ENCODE results near the gene FOXP1.

The FOXP1 gene

DNA sequence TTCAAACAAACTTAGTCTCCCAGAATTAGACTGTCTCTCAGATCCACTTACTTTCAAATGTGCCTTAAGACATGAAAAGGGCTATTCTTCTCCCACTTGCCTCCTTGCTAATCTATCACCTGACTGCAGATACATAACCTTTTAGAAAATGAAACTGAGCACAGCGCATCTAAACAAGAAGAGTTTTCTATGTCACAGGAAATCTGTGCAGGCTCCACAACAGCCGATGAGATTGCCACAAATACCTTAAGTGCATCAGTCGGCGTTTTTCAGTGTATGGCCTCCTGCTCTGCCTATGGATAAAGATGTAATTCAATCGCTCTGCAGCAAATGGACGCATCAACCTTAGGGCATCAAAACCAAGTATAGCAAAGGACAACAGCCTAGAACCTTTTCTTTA is 544.2 kb downstream of the FOXP1 start:
- Histone ChIP-seq H3K27me3 (ENCODE audit: control insufficient read depth in 1 of 2, insufficient read depth in 2 of 2, low read length in 2 of 2) (no peaks in the 10 kb centered on the region), H3K27ac (ENCODE audit: low read length) (no peak overlapping the region), H3K36me3 (ENCODE audit: control insufficient read depth in 2 of 2, insufficient read depth in 2 of 2, low read length in 2 of 2) (peaks cover 31 to 32% of the 10 kb centered on the region in 2 donors), H3K9ac (ENCODE audit: low read length in 2 of 2) (no peak overlapping the region), H3K4me1 (ENCODE audit: control insufficient read depth, insufficient read depth, low read length) (peaks cover 27% of the 10 kb centered on the region), H3K9me3 (ENCODE audit: control insufficient read depth in 2 of 2, low read length in 2 of 2) (no peaks in the 10 kb centered on the region), H3K4me3 (ENCODE audit: low read length in 2 of 2) (no peak overlapping the region)

DNA sequence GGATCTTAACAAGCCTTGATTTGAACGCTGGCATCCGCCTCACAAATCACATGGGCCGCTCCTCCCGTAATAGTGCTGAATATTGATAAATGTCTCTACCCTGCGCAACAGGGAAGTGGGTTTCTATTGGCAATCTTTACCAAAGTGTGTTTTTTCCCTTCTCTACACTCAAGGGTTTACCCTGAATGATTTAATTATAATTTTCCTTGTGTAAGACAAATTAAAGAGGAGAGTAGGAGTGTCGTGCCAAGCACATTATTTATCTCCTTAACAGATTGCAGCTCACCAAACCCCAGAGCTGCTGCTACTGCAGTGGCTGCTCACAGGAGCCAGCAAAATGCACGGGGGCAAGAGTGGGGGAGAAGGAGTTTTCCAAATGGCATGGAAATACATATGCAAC is 545.8 kb downstream of the FOXP1 start:
- H3K4me3 ChIP-seq (ENCODE audit: low read length in 2 of 2) = no peak overlapping the region
- H3K27me3 ChIP-seq (ENCODE audit: control insufficient read depth in 1 of 2, insufficient read depth in 2 of 2, low read length in 2 of 2) = no peaks in the 10 kb centered on the region
- peaks cover 33% of the 10 kb centered on the region for H3K4me1 ChIP-seq (ENCODE audit: control insufficient read depth, insufficient read depth, low read length)
- peak overlapping the region in 1 of 2 donors; percentile 21 for H3K9ac ChIP-seq (ENCODE audit: low read length in 2 of 2)
- H3K9me3 ChIP-seq (ENCODE audit: control insufficient read depth in 2 of 2, low read length in 2 of 2) = no peaks in the 10 kb centered on the region
- peaks cover 33 to 34% of the 10 kb centered on the region in 2 donors for H3K36me3 ChIP-seq (ENCODE audit: control insufficient read depth in 2 of 2, insufficient read depth in 2 of 2, low read length in 2 of 2)
- H3K27ac ChIP-seq (ENCODE audit: low read length) = peak overlapping the region; percentile 46

DNA sequence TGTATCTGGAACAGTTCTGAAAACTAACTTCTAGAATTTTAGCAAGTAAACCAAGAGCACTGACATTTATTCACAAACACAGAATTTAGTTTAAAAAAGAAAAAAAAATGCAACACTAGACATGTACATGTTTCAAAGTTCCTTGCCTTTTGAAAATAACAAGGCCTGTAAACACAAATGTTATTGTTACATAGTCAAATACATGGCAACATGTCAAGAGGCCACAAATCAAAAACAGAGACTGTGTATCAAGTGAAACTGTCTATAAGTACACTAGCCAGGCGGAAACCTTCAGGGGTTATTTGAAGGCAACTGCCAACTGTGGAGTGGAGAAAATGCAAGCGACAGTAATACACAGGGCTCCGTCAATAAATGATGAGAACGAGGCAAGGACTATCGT is 547.6 kb downstream of the FOXP1 start:
- Histone ChIP-seq H3K36me3 (ENCODE audit: control insufficient read depth in 2 of 2, insufficient read depth in 2 of 2, low read length in 2 of 2) (peaks cover 25 to 29% of the 10 kb centered on the region in 2 donors), H3K4me1 (ENCODE audit: control insufficient read depth, insufficient read depth, low read length) (peaks cover 42% of the 10 kb centered on the region), H3K9me3 (ENCODE audit: control insufficient read depth in 2 of 2, low read length in 2 of 2) (no peaks in the 10 kb centered on the region), H3K27ac (ENCODE audit: low read length) (peak overlapping the region; percentile 32), H3K9ac (ENCODE audit: low read length in 2 of 2) (no peak overlapping the region), H3K27me3 (ENCODE audit: control insufficient read depth in 1 of 2, insufficient read depth in 2 of 2, low read length in 2 of 2) (no peaks in the 10 kb centered on the region), H3K4me3 (ENCODE audit: low read length in 2 of 2) (no peak overlapping the region)

- peaks cover 46% of the 10 kb centered on the region for H3K4me1 ChIP-seq (ENCODE audit: control insufficient read depth, insufficient read depth, low read length)
- no peaks in the 10 kb centered on the region for H3K9me3 ChIP-seq (ENCODE audit: control insufficient read depth in 2 of 2, low read length in 2 of 2)
- peak overlapping the region; percentile 32 for H3K27ac ChIP-seq (ENCODE audit: low read length)
- peak overlapping the region in 1 of 2 donors; percentile 4 for H3K4me3 ChIP-seq (ENCODE audit: low read length in 2 of 2)
- H3K36me3 ChIP-seq (ENCODE audit: control insufficient read depth in 2 of 2, insufficient read depth in 2 of 2, low read length in 2 of 2) = peaks cover 22 to 23% of the 10 kb centered on the region in 2 donors
- H3K27me3 ChIP-seq (ENCODE audit: control insufficient read depth in 1 of 2, insufficient read depth in 2 of 2, low read length in 2 of 2) = no peaks in the 10 kb centered on the region
- H3K9ac ChIP-seq (ENCODE audit: low read length in 2 of 2) = no peak overlapping the region
Observed at GRCh38 chr3:71035314-71035713, 548.2 kb downstream of the FOXP1 start.

DNA sequence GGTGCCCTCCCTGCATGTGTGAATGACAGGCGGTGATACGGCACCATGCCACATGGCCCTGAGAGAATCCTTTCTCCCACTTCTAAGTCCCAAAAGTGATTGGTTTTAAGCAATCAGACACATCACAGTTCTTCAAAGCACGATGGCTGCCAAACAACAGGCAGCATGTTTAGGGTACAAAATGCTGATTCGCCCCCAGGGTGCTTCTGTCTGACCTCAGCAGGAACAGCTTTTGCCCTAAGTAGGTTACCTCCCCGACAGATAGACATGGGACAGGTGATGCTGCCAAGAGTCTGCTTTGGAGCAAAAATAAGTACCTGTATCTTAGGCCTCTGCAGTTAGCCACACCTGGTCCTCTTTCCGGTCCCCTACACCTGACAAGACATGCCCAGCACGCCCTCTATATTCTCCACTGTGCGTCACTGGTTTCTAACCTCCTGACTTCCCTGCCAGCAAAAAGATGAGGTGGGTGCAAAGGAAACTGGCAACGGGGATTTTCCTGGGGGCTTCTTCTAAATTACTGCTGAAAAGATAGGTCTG is 549.8 kb downstream of the FOXP1 start:
- peaks cover 15 to 28% of the 10 kb centered on the region in 2 donors for H3K36me3 ChIP-seq (ENCODE audit: control insufficient read depth in 2 of 2, insufficient read depth in 2 of 2, low read length in 2 of 2)

GRCh38 chr3:71031914-71032521 is 551.5 kb downstream of the FOXP1 start:
- Histone ChIP-seq H3K4me3 (ENCODE audit: low read length in 2 of 2) (peak overlapping the region in 1 of 2 donors; percentile 8), H3K27ac (ENCODE audit: low read length) (peak overlapping the region; percentile 37), H3K36me3 (ENCODE audit: control insufficient read depth in 2 of 2, insufficient read depth in 2 of 2, low read length in 2 of 2) (peaks cover 15 to 23% of the 10 kb centered on the region in 2 donors), H3K27me3 (ENCODE audit: control insufficient read depth in 1 of 2, insufficient read depth in 2 of 2, low read length in 2 of 2) (no peaks in the 10 kb centered on the region), H3K9me3 (ENCODE audit: control insufficient read depth in 2 of 2, low read length in 2 of 2) (no peaks in the 10 kb centered on the region), H3K4me1 (ENCODE audit: control insufficient read depth, insufficient read depth, low read length) (peaks cover 33% of the 10 kb centered on the region), H3K9ac (ENCODE audit: low read length in 2 of 2) (no peak overlapping the region)

More for the DNA sequence above, 549.8 kb downstream of the FOXP1 start:
- Histone ChIP-seq H3K4me3 (ENCODE audit: low read length in 2 of 2) (no peak overlapping the region), H3K9me3 (ENCODE audit: control insufficient read depth in 2 of 2, low read length in 2 of 2) (no peaks in the 10 kb centered on the region), H3K9ac (ENCODE audit: low read length in 2 of 2) (no peak overlapping the region), H3K27ac (ENCODE audit: low read length) (peak overlapping the region; percentile 37), H3K4me1 (ENCODE audit: control insufficient read depth, insufficient read depth, low read length) (peaks cover 49% of the 10 kb centered on the region), H3K27me3 (ENCODE audit: control insufficient read depth in 1 of 2, insufficient read depth in 2 of 2, low read length in 2 of 2) (no peaks in the 10 kb centered on the region)

DNA sequence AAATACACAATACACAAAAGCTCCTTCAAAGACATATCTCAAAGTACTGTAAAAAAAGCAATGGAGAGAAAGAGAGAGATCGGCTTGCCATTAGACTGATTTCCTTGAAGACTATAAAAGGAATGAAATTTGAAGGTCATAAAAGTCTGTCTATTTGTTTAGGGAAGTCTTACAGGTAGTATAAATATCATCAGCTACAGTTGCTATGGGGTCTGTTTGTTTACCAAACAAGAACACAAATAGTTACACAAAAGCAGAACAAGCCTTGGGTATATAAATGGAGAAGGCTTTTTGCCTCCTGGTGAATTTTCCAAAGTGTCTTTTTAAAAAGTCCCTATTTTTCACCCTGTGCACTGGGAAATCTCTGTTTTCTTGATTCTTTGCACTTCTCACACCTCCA is 552.3 kb downstream of the FOXP1 start:
- Histone ChIP-seq H3K9ac (ENCODE audit: low read length in 2 of 2) (no peak overlapping the region), H3K27ac (ENCODE audit: low read length) (peak overlapping the region; percentile 3), H3K4me3 (ENCODE audit: low read length in 2 of 2) (no peak overlapping the region), H3K27me3 (ENCODE audit: control insufficient read depth in 1 of 2, insufficient read depth in 2 of 2, low read length in 2 of 2) (no peaks in the 10 kb centered on the region), H3K9me3 (ENCODE audit: control insufficient read depth in 2 of 2, low read length in 2 of 2) (no peaks in the 10 kb centered on the region), H3K4me1 (ENCODE audit: control insufficient read depth, insufficient read depth, low read length) (peaks cover 39% of the 10 kb centered on the region), H3K36me3 (ENCODE audit: control insufficient read depth in 2 of 2, insufficient read depth in 2 of 2, low read length in 2 of 2) (peaks cover 15 to 27% of the 10 kb centered on the region in 2 donors)

- no peak overlapping the region for H3K9ac ChIP-seq (ENCODE audit: low read length in 2 of 2)
- H3K4me1 ChIP-seq (ENCODE audit: control insufficient read depth, insufficient read depth, low read length) = peaks cover 39% of the 10 kb centered on the region
- no peak overlapping the region for H3K4me3 ChIP-seq (ENCODE audit: low read length in 2 of 2)
- peak overlapping the region; percentile 3 for H3K27ac ChIP-seq (ENCODE audit: low read length)
- H3K27me3 ChIP-seq (ENCODE audit: control insufficient read depth in 1 of 2, insufficient read depth in 2 of 2, low read length in 2 of 2) = no peaks in the 10 kb centered on the region
- peaks cover 15 to 27% of the 10 kb centered on the region in 2 donors for H3K36me3 ChIP-seq (ENCODE audit: control insufficient read depth in 2 of 2, insufficient read depth in 2 of 2, low read length in 2 of 2)
- no peaks in the 10 kb centered on the region for H3K9me3 ChIP-seq (ENCODE audit: control insufficient read depth in 2 of 2, low read length in 2 of 2)
Observed at GRCh38 chr3:71030748-71031147, 552.8 kb downstream of the FOXP1 start.

DNA sequence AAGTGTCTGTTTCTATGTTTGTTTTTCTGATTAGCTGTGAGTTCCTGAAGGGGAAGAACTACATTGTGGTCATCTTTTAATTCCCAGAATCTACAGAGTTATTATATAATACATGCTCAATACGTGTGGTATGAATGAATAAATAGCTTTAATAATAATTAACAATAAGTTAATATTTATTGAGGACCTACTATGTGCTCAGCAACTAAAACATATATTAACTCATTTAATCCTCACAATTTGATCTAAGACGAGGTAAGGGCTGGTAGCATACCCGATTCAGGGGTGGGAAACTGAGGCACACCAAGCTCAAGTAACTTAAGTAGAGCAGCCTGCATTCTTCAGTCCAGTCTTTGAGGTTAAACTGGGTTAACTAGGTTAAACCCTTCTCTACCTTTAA is 553.8 kb downstream of the FOXP1 start:
- Histone ChIP-seq H3K36me3 (ENCODE audit: control insufficient read depth in 2 of 2, insufficient read depth in 2 of 2, low read length in 2 of 2) (peaks cover 15 to 21% of the 10 kb centered on the region in 2 donors), H3K27me3 (ENCODE audit: control insufficient read depth in 1 of 2, insufficient read depth in 2 of 2, low read length in 2 of 2) (no peaks in the 10 kb centered on the region), H3K27ac (ENCODE audit: low read length) (peak overlapping the region; percentile 13), H3K4me3 (ENCODE audit: low read length in 2 of 2) (no peak overlapping the region), H3K4me1 (ENCODE audit: control insufficient read depth, insufficient read depth, low read length) (peaks cover 36% of the 10 kb centered on the region), H3K9me3 (ENCODE audit: control insufficient read depth in 2 of 2, low read length in 2 of 2) (no peaks in the 10 kb centered on the region), H3K9ac (ENCODE audit: low read length in 2 of 2) (no peak overlapping the region)

DNA sequence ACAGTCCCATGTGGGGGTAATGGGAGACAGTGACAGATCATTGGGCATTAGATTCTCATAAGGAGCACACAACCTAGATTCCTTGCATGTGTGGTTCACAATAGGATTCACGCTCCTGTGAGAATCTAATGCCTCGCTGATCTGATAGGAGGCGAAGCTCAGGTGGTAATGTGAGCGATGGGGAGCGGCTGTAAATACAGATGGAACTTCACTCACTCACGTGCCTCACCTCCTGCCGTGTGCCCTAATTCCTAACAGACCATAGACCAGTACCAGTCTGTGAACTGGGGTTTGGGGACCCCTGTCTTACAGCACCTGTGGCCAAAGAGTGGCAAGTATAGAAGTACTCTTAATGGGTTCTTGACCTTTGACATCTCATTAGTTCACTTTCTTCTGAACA is 554.7 kb downstream of the FOXP1 start:
- Histone ChIP-seq H3K27ac (ENCODE audit: low read length) (no peak overlapping the region), H3K27me3 (ENCODE audit: control insufficient read depth in 1 of 2, insufficient read depth in 2 of 2, low read length in 2 of 2) (no peaks in the 10 kb centered on the region), H3K9me3 (ENCODE audit: control insufficient read depth in 2 of 2, low read length in 2 of 2) (no peaks in the 10 kb centered on the region), H3K36me3 (ENCODE audit: control insufficient read depth in 2 of 2, insufficient read depth in 2 of 2, low read length in 2 of 2) (peaks cover 11 to 17% of the 10 kb centered on the region in 2 donors), H3K4me3 (ENCODE audit: low read length in 2 of 2) (no peak overlapping the region), H3K4me1 (ENCODE audit: control insufficient read depth, insufficient read depth, low read length) (peaks cover 32% of the 10 kb centered on the region), H3K9ac (ENCODE audit: low read length in 2 of 2) (no peak overlapping the region)

- Histone ChIP-seq H3K4me3 (ENCODE audit: low read length in 2 of 2) (no peak overlapping the region), H3K27ac (ENCODE audit: low read length) (no peak overlapping the region), H3K27me3 (ENCODE audit: control insufficient read depth in 1 of 2, insufficient read depth in 2 of 2, low read length in 2 of 2) (no peaks in the 10 kb centered on the region), H3K4me1 (ENCODE audit: control insufficient read depth, insufficient read depth, low read length) (peaks cover 32% of the 10 kb centered on the region), H3K36me3 (ENCODE audit: control insufficient read depth in 2 of 2, insufficient read depth in 2 of 2, low read length in 2 of 2) (peaks cover 9 to 14% of the 10 kb centered on the region in 2 donors), H3K9me3 (ENCODE audit: control insufficient read depth in 2 of 2, low read length in 2 of 2) (no peaks in the 10 kb centered on the region), H3K9ac (ENCODE audit: low read length in 2 of 2) (no peak overlapping the region)
Observed at GRCh38 chr3:71028184-71028583, 555.3 kb downstream of the FOXP1 start.

All from stomach smooth muscle (tissue), 2 donors.